K562 (cell line): ENCODE data around the gene RAB14. TPM values are rescaled to one million over a fixed set of nuclear protein-coding genes. Genes with fewer than 3 reads are reported as not detected.
A peak's percentile ranks its signal among the peaks of the same experiment; 100 is the strongest.

Experiments used
- ATF2 ChIP-seq: sonication (generic); formaldehyde crosslinking; IDR thresholded peaks from 2 replicates; pipeline ENCODE4 v1.8.1; 2022; ENCODE audit warnings: missing genetic modification reagents
- CCAR2 ChIP-seq: fragments of 200-400 bp; formaldehyde crosslinking; IDR thresholded peaks from 2 replicates; pipeline ENCODE4 v1.6.1; 2017; ENCODE audit warnings: mild to moderate bottlenecking, low read depth, low read length
- CTBP1 ChIP-seq: fragments of 450-650 bp; IDR thresholded peaks from 2 replicates; pipeline ENCODE4 v1.6.1; 2016; ENCODE audit warnings: borderline replicate concordance
- ESRRA ChIP-seq: fragments of 450-650 bp; IDR thresholded peaks from 2 replicates; pipeline ENCODE4 v1.6.1; 2014; ENCODE audit warnings: low read depth, mild to moderate bottlenecking, moderate library complexity, borderline replicate concordance
- GATAD2A ChIP-seq: fragments of 450-650 bp; IDR thresholded peaks from 2 replicates; pipeline ENCODE4 v1.6.1; 2017
- IRF2 ChIP-seq: sonication (generic); formaldehyde crosslinking; IDR thresholded peaks from 2 replicates; pipeline ENCODE4 v1.8.1; 2022; ENCODE audit warnings: mild to moderate bottlenecking, missing genetic modification reagents
- TAF15 ChIP-seq: fragments of 200-400 bp; formaldehyde crosslinking; IDR thresholded peaks from 2 replicates; pipeline ENCODE4 v1.6.1; 2017; ENCODE audit warnings: mild to moderate bottlenecking, low read depth, low read length, moderate library complexity
- ZNF311 ChIP-seq: fragments of 250-450 bp; sonication (Bioruptor Pico); IDR thresholded peaks from 2 replicates; pipeline ENCODE4 v1.4.0; 2020; ENCODE audit warnings: mild to moderate bottlenecking, moderate library complexity
- ZNF408 ChIP-seq: fragments of 250-450 bp; sonication (Bioruptor Pico); IDR thresholded peaks from 2 replicates; pipeline ENCODE4 v1.4.0; 2020; ENCODE audit warnings: low read depth, mild to moderate bottlenecking, moderate library complexity
- ZNF766 ChIP-seq: fragments of 200-800 bp; sonication (Bioruptor generic); conservative IDR thresholded peaks from 2 replicates; pipeline ENCODE4 v1.6.1; 2016; ENCODE audit warnings: missing genetic modification characterization, missing compliant biosample characterization
- polyA plus RNA-seq, 8 experiments: library from polyadenylated mRNA; depleted of rRNA in 4 of 8; stranded (reverse) in 5 of 8; unstranded in 3 of 8; fragments of >200 nt; fragmentation: Nextera tagmentation in 2 of 8; fragmentation: Illumina TruSeq in 1 of 8; extraction: Ambion mirVana in 2 of 8; extraction: Trizol in 1 of 8; gene quantifications; 2 replicates each; pipeline versions ENCODE4 v1.2.1 to v1.2.3, GENCODE V29; 2011 to 2014; ENCODE audit warnings: inconsistent platforms in 1 of 8, missing spikeins in 1 of 8
- total RNA-seq, 7 experiments: library from RNA; depleted of rRNA in 6 of 7; stranded (reverse); fragments of >200 nt in 6 of 7; fragmentation: Illumina TruSeq in 2 of 7; extraction: Trizol in 2 of 7; gene quantifications; 2 replicates each; pipeline versions ENCODE4 v1.2.1 to v1.2.3, GENCODE V29; 2011 to 2021; ENCODE audit warnings: low replicate concordance in 1 of 7
- TF ChIP-seq, protein P1 (sequence below): fragments of 250-450 bp; sonication (Bioruptor Pico); IDR thresholded peaks from 2 replicates; pipeline ENCODE4 v1.5.0; 2021; ENCODE audit warnings: mild to moderate bottlenecking, borderline replicate concordance
- TF ChIP-seq, protein P2 (sequence below): fragments of 450-650 bp; IDR thresholded peaks from 2 replicates; pipeline ENCODE4 v1.6.1; 2016; ENCODE audit warnings: mild to moderate bottlenecking
- TF ChIP-seq, protein P3 (sequence below): sonication (generic); formaldehyde crosslinking; IDR thresholded peaks from 2 replicates; pipeline ENCODE4 v1.8.1; 2023; ENCODE audit warnings: mild to moderate bottlenecking, missing genetic modification reagents, moderate library complexity
- TF ChIP-seq, protein P4 (sequence below), 3 experiments: fragments of 200-800 bp in 1 of 3; fragments of 250-450 bp in 1 of 3; fragments of 450-650 bp in 1 of 3; sonication (Bioruptor Pico) in 1 of 3; sonication (Bioruptor generic) in 1 of 3; formaldehyde crosslinking in 1 of 3; IDR thresholded peaks; 2 replicates each; pipeline versions ENCODE4 v1.6.1 to v1.8.0; 2016 to 2022; ENCODE audit warnings: mild to moderate bottlenecking in 2 of 3, missing genetic modification characterization in 2 of 3, missing compliant biosample characterization in 1 of 3, moderate library complexity in 1 of 3

Gene RAB14
- total and polyA plus RNA-seq, 9 of the 15 experiments (the other 6 are each of a cell fraction or from before 2014, with no cell fraction given), result 10.3 to 41.8 (median 20.9) TPM

DNA sequence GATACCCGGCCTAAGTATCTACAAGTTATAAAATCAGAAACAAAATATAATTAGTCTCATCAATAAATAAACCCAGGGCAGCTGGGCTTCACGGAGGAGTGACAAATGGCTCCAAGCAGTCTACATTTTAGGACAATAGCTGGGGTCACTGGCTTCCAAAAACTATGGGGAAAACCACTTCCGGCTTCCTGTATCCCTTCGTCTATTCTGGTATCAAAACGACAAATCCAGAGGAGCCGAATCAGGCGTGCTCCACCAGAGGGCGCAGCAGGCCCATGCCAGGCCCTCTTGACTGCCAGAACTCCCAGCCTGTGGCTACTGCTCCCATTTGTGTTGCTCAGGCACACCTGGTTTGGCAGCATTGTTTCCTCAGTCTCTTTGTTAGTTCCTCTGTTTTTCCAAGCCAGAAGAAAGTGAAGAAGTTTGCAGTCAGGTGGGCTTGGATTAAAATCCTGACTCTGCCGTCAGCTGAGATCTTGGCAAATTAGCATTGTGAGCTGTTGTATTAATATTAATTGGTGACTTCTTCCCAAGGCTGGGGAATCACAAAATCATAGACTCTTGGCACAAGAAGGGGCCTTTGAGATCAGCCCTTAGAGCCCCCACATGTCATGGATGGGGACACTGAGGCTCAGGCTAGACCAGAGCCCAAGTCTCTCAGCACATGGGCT is 11.6 kb upstream of the RAB14 start (continued):
- no peak for TF ChIP-seq CCAR2
- TF ChIP-seq CTBP1, result peak; percentile 34; the same call in 1 of the 2 replicates
- TF ChIP-seq, protein P1, sequence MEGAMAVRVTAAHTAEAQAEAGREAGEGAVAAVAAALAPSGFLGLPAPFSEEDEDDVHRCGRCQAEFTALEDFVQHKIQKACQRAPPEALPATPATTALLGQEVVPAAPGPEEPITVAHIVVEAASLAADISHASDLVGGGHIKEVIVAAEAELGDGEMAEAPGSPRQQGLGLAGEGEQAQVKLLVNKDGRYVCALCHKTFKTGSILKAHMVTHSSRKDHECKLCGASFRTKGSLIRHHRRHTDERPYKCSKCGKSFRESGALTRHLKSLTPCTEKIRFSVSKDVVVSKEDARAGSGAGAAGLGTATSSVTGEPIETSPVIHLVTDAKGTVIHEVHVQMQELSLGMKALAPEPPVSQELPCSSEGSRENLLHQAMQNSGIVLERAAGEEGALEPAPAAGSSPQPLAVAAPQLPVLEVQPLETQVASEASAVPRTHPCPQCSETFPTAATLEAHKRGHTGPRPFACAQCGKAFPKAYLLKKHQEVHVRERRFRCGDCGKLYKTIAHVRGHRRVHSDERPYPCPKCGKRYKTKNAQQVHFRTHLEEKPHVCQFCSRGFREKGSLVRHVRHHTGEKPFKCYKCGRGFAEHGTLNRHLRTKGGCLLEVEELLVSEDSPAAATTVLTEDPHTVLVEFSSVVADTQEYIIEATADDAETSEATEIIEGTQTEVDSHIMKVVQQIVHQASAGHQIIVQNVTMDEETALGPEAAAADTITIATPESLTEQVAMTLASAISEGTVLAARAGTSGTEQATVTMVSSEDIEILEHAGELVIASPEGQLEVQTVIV (CRISPR knock-in tag), result no peak
- 0 out of 2 replicates have a peak, but pooled peaks have one; percentile 38 for TF ChIP-seq ESRRA
- TF ChIP-seq, protein P2, sequence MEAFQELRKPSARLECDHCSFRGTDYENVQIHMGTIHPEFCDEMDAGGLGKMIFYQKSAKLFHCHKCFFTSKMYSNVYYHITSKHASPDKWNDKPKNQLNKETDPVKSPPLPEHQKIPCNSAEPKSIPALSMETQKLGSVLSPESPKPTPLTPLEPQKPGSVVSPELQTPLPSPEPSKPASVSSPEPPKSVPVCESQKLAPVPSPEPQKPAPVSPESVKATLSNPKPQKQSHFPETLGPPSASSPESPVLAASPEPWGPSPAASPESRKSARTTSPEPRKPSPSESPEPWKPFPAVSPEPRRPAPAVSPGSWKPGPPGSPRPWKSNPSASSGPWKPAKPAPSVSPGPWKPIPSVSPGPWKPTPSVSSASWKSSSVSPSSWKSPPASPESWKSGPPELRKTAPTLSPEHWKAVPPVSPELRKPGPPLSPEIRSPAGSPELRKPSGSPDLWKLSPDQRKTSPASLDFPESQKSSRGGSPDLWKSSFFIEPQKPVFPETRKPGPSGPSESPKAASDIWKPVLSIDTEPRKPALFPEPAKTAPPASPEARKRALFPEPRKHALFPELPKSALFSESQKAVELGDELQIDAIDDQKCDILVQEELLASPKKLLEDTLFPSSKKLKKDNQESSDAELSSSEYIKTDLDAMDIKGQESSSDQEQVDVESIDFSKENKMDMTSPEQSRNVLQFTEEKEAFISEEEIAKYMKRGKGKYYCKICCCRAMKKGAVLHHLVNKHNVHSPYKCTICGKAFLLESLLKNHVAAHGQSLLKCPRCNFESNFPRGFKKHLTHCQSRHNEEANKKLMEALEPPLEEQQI, result peak; percentile 33; the same call in 1 of the 2 replicates
- TF ChIP-seq ATF2 (CRISPR knock-in tag), result no peak
- TF ChIP-seq TAF15, result no peak
- 0 out of 2 replicates have a peak, but pooled peaks have one; percentile 6 for TF ChIP-seq ZNF311
- TF ChIP-seq, protein P3, sequence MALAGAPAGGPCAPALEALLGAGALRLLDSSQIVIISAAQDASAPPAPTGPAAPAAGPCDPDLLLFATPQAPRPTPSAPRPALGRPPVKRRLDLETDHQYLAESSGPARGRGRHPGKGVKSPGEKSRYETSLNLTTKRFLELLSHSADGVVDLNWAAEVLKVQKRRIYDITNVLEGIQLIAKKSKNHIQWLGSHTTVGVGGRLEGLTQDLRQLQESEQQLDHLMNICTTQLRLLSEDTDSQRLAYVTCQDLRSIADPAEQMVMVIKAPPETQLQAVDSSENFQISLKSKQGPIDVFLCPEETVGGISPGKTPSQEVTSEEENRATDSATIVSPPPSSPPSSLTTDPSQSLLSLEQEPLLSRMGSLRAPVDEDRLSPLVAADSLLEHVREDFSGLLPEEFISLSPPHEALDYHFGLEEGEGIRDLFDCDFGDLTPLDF (CRISPR knock-in tag), result 0 out of 2 replicates have a peak, but pooled peaks have one; percentile 56
- TF ChIP-seq, protein P4, sequence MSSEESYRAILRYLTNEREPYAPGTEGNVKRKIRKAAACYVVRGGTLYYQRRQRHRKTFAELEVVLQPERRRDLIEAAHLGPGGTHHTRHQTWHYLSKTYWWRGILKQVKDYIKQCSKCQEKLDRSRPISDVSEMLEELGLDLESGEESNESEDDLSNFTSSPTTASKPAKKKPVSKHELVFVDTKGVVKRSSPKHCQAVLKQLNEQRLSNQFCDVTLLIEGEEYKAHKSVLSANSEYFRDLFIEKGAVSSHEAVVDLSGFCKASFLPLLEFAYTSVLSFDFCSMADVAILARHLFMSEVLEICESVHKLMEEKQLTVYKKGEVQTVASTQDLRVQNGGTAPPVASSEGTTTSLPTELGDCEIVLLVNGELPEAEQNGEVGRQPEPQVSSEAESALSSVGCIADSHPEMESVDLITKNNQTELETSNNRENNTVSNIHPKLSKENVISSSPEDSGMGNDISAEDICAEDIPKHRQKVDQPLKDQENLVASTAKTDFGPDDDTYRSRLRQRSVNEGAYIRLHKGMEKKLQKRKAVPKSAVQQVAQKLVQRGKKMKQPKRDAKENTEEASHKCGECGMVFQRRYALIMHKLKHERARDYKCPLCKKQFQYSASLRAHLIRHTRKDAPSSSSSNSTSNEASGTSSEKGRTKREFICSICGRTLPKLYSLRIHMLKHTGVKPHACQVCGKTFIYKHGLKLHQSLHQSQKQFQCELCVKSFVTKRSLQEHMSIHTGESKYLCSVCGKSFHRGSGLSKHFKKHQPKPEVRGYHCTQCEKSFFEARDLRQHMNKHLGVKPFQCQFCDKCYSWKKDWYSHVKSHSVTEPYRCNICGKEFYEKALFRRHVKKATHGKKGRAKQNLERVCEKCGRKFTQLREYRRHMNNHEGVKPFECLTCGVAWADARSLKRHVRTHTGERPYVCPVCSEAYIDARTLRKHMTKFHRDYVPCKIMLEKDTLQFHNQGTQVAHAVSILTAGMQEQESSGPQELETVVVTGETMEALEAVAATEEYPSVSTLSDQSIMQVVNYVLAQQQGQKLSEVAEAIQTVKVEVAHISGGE (CRISPR knock-in tag; IDR thresholded peaks at IDR 0.05), result no peak
- no peak for TF ChIP-seq ZNF408 (CRISPR knock-in tag)
- no peak for TF ChIP-seq GATAD2A
- TF ChIP-seq ZNF766 (CRISPR knock-in tag), result peak; percentile 42; the same call in 1 of the 2 replicates
- TF ChIP-seq IRF2 (CRISPR knock-in tag), result no peak
